Measurements from ENCODE around the gene DHRSX. TPM values are rescaled to one million over a fixed set of nuclear protein-coding genes. Genes with fewer than 3 reads are reported as not detected.

The DHRSX gene
- total RNA-seq, 4 donors from 2014 or later = 19.6 to 22.4 (median 21.0) TPM

- Histone ChIP-seq H3K27me3 (no peaks in the 10 kb centered on the region), H3K4me3 (no peak overlapping the region), H3K27ac (replicated peaks in 1 of 4) (no peak overlapping the region), H3K36me3 (no peaks in the 10 kb centered on the region), H3K9me3 (no peaks in the 10 kb centered on the region), H3K4me1 (no peaks in the 10 kb centered on the region)
- intact Hi-C loops (cut with DNase I) = no loop called here
- WGBS = 78% methylated on average over 6 of the region's 6 CpGs
- TF ChIP-seq POLR2A (IDR thresholded peaks at IDR 0.05; ENCODE audit: low read depth) (no peak), EP300 (IDR thresholded peaks at IDR 0.05) (no peak), POLR2AphosphoS5 (IDR thresholded peaks at IDR 0.05) (no peak), CTCF (IDR thresholded peaks at IDR 0.05) (no peak)
- DNase-seq (ENCODE audit: extremely low spot score) = no peak
Measured at GRCh38 chrX:2513121-2513664, 12.4 kb upstream of the DHRSX start.

- intact Hi-C loops (cut with DNase I) = no loop called here
- DNase-seq (ENCODE audit: extremely low spot score) = no peak
- WGBS = 92% methylated on average over 8 of the region's 8 CpGs
- no peaks in the 10 kb centered on the region for H3K9me3 ChIP-seq
- TF ChIP-seq POLR2A (IDR thresholded peaks at IDR 0.05; ENCODE audit: low read depth) = no peak
- no peak for TF ChIP-seq POLR2AphosphoS5 (IDR thresholded peaks at IDR 0.05)
- TF ChIP-seq EP300 (IDR thresholded peaks at IDR 0.05) = no peak
- TF ChIP-seq CTCF (IDR thresholded peaks at IDR 0.05) = no peak
- no peak overlapping the region for H3K27ac ChIP-seq (replicated peaks in 1 of 4)
- H3K4me3 ChIP-seq = no peak overlapping the region
- no peaks in the 10 kb centered on the region for H3K27me3 ChIP-seq
- H3K4me1 ChIP-seq = no peaks in the 10 kb centered on the region
- no peaks in the 10 kb centered on the region for H3K36me3 ChIP-seq
Measured at GRCh38 chrX:2512501-2512900, 11.7 kb upstream of the DHRSX start.

GRCh38 chrX:2511326-2511725 lies 10.6 kb upstream of the DHRSX start:
- no peaks in the 10 kb centered on the region for H3K27me3 ChIP-seq
- intact Hi-C loops (cut with DNase I) = no loop called here
- no peaks in the 10 kb centered on the region for H3K9me3 ChIP-seq
- DNase-seq (ENCODE audit: extremely low spot score) = no peak
- 100% methylated on average over 4 of the region's 6 CpGs for WGBS
- no peak for TF ChIP-seq CTCF (IDR thresholded peaks at IDR 0.05)
- TF ChIP-seq POLR2AphosphoS5 (IDR thresholded peaks at IDR 0.05) = no peak
- no peak for TF ChIP-seq EP300 (IDR thresholded peaks at IDR 0.05)
- TF ChIP-seq POLR2A (IDR thresholded peaks at IDR 0.05; ENCODE audit: low read depth) = no peak
- H3K4me3 ChIP-seq = no peak overlapping the region
- H3K4me1 ChIP-seq = no peaks in the 10 kb centered on the region
- no peak overlapping the region for H3K27ac ChIP-seq (replicated peaks in 1 of 4)
- no peaks in the 10 kb centered on the region for H3K36me3 ChIP-seq

GRCh38 chrX:2508648-2509335 lies 8.0 kb upstream of the DHRSX start:
- DNase-seq (ENCODE audit: extremely low spot score) = no peak
- Histone ChIP-seq H3K27me3 (no peaks in the 10 kb centered on the region), H3K9me3 (no peaks in the 10 kb centered on the region), H3K27ac (replicated peaks in 1 of 4) (no peak overlapping the region), H3K4me3 (no peak overlapping the region), H3K36me3 (no peaks in the 10 kb centered on the region), H3K4me1 (no peaks in the 10 kb centered on the region)
- WGBS = 84% methylated on average over 9 of the region's 9 CpGs
- no peak for TF ChIP-seq EP300 (IDR thresholded peaks at IDR 0.05)
- no peak for TF ChIP-seq CTCF (IDR thresholded peaks at IDR 0.05)
- no peak for TF ChIP-seq POLR2A (IDR thresholded peaks at IDR 0.05; ENCODE audit: low read depth)
- TF ChIP-seq POLR2AphosphoS5 (IDR thresholded peaks at IDR 0.05) = no peak
- intact Hi-C loops (cut with DNase I) = loop anchor here (10.0 kb wide), 1 partner anchor 1054 kb away; the partner anchor contains the start of gene ASMTL

All from esophagus muscularis mucosa (tissue), 4 donors.